ENCODE results near the gene FANCC. TPM values are rescaled to one million over a fixed set of nuclear protein-coding genes. Genes with fewer than 3 reads are reported as not detected.
A peak's percentile ranks its signal among the peaks of the same experiment; 100 is the strongest.

The FANCC gene
- polyA plus RNA-seq, 1 of the 3 experiments (the other 2 are of a cell fraction): 3.5 TPM

- CTCF ChIA-PET: interaction anchor here (1.0 to 3.8 kb wide), 5 partner anchors 9 to 456 kb away, joined by 3 to 25 read pairs (median 3); no protein-coding TSS in a partner anchor
- Histone ChIP-seq H3K27me3 (ENCODE audit: insufficient read depth) (no peaks in the 10 kb centered on the region), H2AFZ (ENCODE audit: low read depth) (no peak overlapping the region), H3K9ac (no peak overlapping the region), H3K9me2 (no peaks in the 10 kb centered on the region), H3K79me2 (ENCODE audit: insufficient read depth) (no peaks in the 10 kb centered on the region), H3K4me2 (no peak overlapping the region), H4K20me1 (ENCODE audit: insufficient read depth) (no peaks in the 10 kb centered on the region), H3K4me3 (ENCODE audit: low read depth in 2 of 2, low read length in 1 of 2) (no peak overlapping the region), H3F3A (replicated peaks; ENCODE audit: insufficient read depth) (peaks cover 3% of the 10 kb centered on the region), H3K36me3 (replicated peaks in 1 of 2; ENCODE audit: control insufficient read depth in 1 of 2, insufficient read depth in 2 of 2, low read length in 1 of 2) (no peaks in the 10 kb centered on the region), H3K4me1 (ENCODE audit: control insufficient read depth in 1 of 2, insufficient read depth in 2 of 2, low read depth in 1 of 2, low read length in 1 of 2) (peaks cover 5 to 43% of the 10 kb centered on the region in 2 experiments), H3K27ac (ENCODE audit: low read depth in 2 of 2, low read length in 1 of 2) (peak overlapping the region in 1 of 2 experiments; percentile 65; a peak in 1 of 4 replicates), H3K9me3 (no peaks in the 10 kb centered on the region)
- POLR2A ChIA-PET: no interaction called here
- no peak for DNase-seq
- 98% methylated on average over 13 of the region's 14 CpGs for WGBS (ENCODE audit: low lambda C conversion rate)
- TF ChIP-seq NRF1 (IDR thresholded peaks at IDR 0.05; ENCODE audit: low read depth, low read length): no peak
- TF ChIP-seq, protein P1, sequence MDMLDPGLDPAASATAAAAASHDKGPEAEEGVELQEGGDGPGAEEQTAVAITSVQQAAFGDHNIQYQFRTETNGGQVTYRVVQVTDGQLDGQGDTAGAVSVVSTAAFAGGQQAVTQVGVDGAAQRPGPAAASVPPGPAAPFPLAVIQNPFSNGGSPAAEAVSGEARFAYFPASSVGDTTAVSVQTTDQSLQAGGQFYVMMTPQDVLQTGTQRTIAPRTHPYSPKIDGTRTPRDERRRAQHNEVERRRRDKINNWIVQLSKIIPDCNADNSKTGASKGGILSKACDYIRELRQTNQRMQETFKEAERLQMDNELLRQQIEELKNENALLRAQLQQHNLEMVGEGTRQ (IDR thresholded peaks at IDR 0.05; ENCODE audit: borderline replicate concordance, low read depth, low read length): no peak
Observed at GRCh38 chr9:95137587-95138145, 179.8 kb downstream of the FANCC start.

- ChIA-PET POLR2A (no interaction called here), CTCF (interaction anchor here (1.8 to 12.5 kb wide), 2 partner anchors 353 to 456 kb away, joined by 5 to 229 read pairs; no protein-coding TSS in a partner anchor)
- no peaks in the 10 kb centered on the region for H3K36me3 ChIP-seq (replicated peaks in 1 of 2; ENCODE audit: control insufficient read depth in 1 of 2, insufficient read depth in 2 of 2, low read length in 1 of 2)
- DNase-seq: no peak
- TF ChIP-seq, protein P2, sequence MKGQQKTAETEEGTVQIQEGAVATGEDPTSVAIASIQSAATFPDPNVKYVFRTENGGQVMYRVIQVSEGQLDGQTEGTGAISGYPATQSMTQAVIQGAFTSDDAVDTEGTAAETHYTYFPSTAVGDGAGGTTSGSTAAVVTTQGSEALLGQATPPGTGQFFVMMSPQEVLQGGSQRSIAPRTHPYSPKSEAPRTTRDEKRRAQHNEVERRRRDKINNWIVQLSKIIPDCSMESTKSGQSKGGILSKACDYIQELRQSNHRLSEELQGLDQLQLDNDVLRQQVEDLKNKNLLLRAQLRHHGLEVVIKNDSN (IDR thresholded peaks at IDR 0.05; ENCODE audit: borderline replicate concordance, low read depth): no peak
- TF ChIP-seq RCOR1 (IDR thresholded peaks at IDR 0.05; ENCODE audit: low read length): no peak
- H3K4me2 ChIP-seq: no peak overlapping the region
- H3K9ac ChIP-seq: no peak overlapping the region
- H3K9me3 ChIP-seq: no peaks in the 10 kb centered on the region
- peaks cover 5 to 60% of the 10 kb centered on the region in 2 experiments for H3K4me1 ChIP-seq (ENCODE audit: control insufficient read depth in 1 of 2, insufficient read depth in 2 of 2, low read depth in 1 of 2, low read length in 1 of 2)
- peaks cover 3% of the 10 kb centered on the region for H3F3A ChIP-seq (replicated peaks; ENCODE audit: insufficient read depth)
- no peak overlapping the region for H2AFZ ChIP-seq (ENCODE audit: low read depth)
- no peaks in the 10 kb centered on the region for H4K20me1 ChIP-seq (ENCODE audit: insufficient read depth)
- 97% methylated on average over 10 of the region's 10 CpGs for WGBS (ENCODE audit: low lambda C conversion rate)
- H3K4me3 ChIP-seq (ENCODE audit: low read depth in 2 of 2, low read length in 1 of 2): no peak overlapping the region
- no peak overlapping the region for H3K27ac ChIP-seq (ENCODE audit: low read depth in 2 of 2, low read length in 1 of 2)
- H3K27me3 ChIP-seq (ENCODE audit: insufficient read depth): no peaks in the 10 kb centered on the region
- no peaks in the 10 kb centered on the region for H3K79me2 ChIP-seq (ENCODE audit: insufficient read depth)
- no peaks in the 10 kb centered on the region for H3K9me2 ChIP-seq
Observed at GRCh38 chr9:95135756-95136155, 181.8 kb downstream of the FANCC start.

DNA sequence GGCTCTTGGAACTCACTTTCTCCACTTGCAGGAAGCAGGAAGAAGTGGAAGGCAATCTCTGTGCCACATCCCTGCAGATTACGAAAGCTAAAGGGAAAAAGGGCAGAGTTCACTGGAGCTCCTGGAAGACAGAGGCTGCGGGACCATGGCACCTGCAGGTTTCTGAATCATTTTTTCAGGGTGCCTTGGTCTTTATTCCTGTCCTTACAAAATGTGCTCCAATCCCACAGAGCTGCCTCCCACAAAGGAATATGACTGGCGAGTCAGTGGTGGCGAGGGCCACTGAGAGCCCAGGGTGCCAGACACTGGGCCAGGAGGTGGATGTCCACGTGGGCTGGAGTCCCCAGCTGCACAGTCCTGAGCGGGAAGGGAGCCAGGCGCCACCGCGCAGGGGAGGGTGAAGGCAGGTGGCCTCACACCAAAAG is 183.0 kb downstream of the FANCC start:
- Histone ChIP-seq H3K79me2 (ENCODE audit: insufficient read depth) (no peaks in the 10 kb centered on the region), H3K9me2 (no peaks in the 10 kb centered on the region), H3K27me3 (ENCODE audit: insufficient read depth) (no peaks in the 10 kb centered on the region), H2AFZ (ENCODE audit: low read depth) (no peak overlapping the region), H3F3A (replicated peaks; ENCODE audit: insufficient read depth) (peaks cover 3% of the 10 kb centered on the region), H4K20me1 (ENCODE audit: insufficient read depth) (no peaks in the 10 kb centered on the region), H3K9me3 (no peaks in the 10 kb centered on the region), H3K27ac (ENCODE audit: low read depth in 2 of 2, low read length in 1 of 2) (peak overlapping the region in 1 of 2 experiments; percentile 99; a peak in 2 of 4 replicates), H3K9ac (no peak overlapping the region), H3K36me3 (replicated peaks in 1 of 2; ENCODE audit: control insufficient read depth in 1 of 2, insufficient read depth in 2 of 2, low read length in 1 of 2) (no peaks in the 10 kb centered on the region), H3K4me3 (ENCODE audit: low read depth in 2 of 2, low read length in 1 of 2) (no peak overlapping the region), H3K4me1 (ENCODE audit: control insufficient read depth in 1 of 2, insufficient read depth in 2 of 2, low read depth in 1 of 2, low read length in 1 of 2) (peaks cover 5 to 68% of the 10 kb centered on the region in 2 experiments), H3K4me2 (no peak overlapping the region)
- ChIA-PET CTCF (interaction anchor here (1.3 to 12.5 kb wide), 5 partner anchors 16 to 454 kb away, joined by 3 to 229 read pairs (median 5); no protein-coding TSS in a partner anchor), POLR2A (interaction anchor here (1.1 kb wide), 1 partner anchor 740 kb away, joined by 3 read pairs; no protein-coding TSS in a partner anchor)
- no peak for DNase-seq
- WGBS (ENCODE audit: low lambda C conversion rate): 92% methylated on average over 9 of the region's 9 CpGs
- TF ChIP-seq YY1 (IDR thresholded peaks at IDR 0.05; ENCODE audit: low read depth) (no peak), RAD21 (IDR thresholded peaks at IDR 0.05; ENCODE audit: low read length) (no peak), TCF12 (IDR thresholded peaks at IDR 0.05) (no peak), CTCF (IDR thresholded peaks at IDR 0.05) (no peak), TAF1 (IDR thresholded peaks at IDR 0.05; ENCODE audit: borderline replicate concordance, low read depth, low read length) (no peak), MEF2A (IDR thresholded peaks at IDR 0.05; ENCODE audit: borderline replicate concordance, low read depth) (no peak)
- TF ChIP-seq, protein P3, sequence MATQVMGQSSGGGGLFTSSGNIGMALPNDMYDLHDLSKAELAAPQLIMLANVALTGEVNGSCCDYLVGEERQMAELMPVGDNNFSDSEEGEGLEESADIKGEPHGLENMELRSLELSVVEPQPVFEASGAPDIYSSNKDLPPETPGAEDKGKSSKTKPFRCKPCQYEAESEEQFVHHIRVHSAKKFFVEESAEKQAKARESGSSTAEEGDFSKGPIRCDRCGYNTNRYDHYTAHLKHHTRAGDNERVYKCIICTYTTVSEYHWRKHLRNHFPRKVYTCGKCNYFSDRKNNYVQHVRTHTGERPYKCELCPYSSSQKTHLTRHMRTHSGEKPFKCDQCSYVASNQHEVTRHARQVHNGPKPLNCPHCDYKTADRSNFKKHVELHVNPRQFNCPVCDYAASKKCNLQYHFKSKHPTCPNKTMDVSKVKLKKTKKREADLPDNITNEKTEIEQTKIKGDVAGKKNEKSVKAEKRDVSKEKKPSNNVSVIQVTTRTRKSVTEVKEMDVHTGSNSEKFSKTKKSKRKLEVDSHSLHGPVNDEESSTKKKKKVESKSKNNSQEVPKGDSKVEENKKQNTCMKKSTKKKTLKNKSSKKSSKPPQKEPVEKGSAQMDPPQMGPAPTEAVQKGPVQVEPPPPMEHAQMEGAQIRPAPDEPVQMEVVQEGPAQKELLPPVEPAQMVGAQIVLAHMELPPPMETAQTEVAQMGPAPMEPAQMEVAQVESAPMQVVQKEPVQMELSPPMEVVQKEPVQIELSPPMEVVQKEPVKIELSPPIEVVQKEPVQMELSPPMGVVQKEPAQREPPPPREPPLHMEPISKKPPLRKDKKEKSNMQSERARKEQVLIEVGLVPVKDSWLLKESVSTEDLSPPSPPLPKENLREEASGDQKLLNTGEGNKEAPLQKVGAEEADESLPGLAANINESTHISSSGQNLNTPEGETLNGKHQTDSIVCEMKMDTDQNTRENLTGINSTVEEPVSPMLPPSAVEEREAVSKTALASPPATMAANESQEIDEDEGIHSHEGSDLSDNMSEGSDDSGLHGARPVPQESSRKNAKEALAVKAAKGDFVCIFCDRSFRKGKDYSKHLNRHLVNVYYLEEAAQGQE (IDR thresholded peaks at IDR 0.05; ENCODE audit: low read depth, low read length): no peak
- TF ChIP-seq, protein P4, sequence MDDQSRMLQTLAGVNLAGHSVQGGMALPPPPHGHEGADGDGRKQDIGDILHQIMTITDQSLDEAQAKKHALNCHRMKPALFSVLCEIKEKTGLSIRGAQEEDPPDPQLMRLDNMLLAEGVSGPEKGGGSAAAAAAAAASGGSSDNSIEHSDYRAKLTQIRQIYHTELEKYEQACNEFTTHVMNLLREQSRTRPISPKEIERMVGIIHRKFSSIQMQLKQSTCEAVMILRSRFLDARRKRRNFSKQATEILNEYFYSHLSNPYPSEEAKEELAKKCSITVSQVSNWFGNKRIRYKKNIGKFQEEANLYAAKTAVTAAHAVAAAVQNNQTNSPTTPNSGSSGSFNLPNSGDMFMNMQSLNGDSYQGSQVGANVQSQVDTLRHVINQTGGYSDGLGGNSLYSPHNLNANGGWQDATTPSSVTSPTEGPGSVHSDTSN (IDR thresholded peaks at IDR 0.05): no peak
